GM12874 (cell line): ENCODE results near the gene TUBGCP5.

ENCODE experiments used
- CTCF ChIP-seq: IDR thresholded peaks from 2 replicates; pipeline ENCODE4 v1.5.1; 2011; ENCODE audit warnings: low read depth, mild to moderate bottlenecking, control low read depth, low read length, moderate library complexity; ENCODE audit not compliant: insufficient read depth

TUBGCP5 gene

GRCh38 chr15:22973286-22973685 lies 66.1 kb downstream of the TUBGCP5 start:
- no peak for TF ChIP-seq CTCF

GRCh38 chr15:22969489-22969888 lies 69.9 kb downstream of the TUBGCP5 start:
- no peak for TF ChIP-seq CTCF

GRCh38 chr15:22968366-22968765 lies 71.0 kb downstream of the TUBGCP5 start:
- no peak for TF ChIP-seq CTCF

DNA sequence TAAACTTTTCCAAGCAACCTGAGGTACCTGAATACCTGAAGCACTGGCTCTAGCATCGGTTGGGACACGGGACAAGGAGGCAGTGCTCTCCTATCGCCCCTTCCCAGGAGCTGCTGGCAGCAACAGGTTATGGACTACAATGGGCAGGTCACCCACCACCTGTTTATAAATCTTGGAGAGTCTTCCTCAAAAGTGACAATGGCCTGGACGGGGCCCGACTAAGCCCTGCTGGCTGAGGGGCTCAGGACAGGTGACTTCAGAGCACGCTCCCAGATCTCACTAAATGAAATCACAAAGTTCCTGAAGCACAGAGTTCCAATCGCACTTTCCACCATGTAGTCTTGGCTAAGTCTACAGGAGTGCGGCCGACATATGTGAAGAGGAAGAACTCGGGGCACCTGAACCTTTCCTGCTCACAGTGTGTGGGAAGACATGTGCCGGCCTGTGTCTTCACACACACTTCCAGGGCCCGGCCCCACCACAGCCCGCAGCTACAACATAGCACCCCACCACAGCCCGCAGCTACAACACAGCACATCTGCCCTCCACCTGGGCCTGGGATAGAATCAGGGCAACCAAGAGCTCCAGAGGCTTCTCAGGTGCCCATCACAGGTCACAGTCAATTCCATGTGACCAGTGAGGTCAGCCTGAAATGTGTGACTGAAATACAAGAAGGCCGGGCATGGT lies 72.1 kb downstream of the TUBGCP5 start:
- no peak for TF ChIP-seq CTCF

DNA sequence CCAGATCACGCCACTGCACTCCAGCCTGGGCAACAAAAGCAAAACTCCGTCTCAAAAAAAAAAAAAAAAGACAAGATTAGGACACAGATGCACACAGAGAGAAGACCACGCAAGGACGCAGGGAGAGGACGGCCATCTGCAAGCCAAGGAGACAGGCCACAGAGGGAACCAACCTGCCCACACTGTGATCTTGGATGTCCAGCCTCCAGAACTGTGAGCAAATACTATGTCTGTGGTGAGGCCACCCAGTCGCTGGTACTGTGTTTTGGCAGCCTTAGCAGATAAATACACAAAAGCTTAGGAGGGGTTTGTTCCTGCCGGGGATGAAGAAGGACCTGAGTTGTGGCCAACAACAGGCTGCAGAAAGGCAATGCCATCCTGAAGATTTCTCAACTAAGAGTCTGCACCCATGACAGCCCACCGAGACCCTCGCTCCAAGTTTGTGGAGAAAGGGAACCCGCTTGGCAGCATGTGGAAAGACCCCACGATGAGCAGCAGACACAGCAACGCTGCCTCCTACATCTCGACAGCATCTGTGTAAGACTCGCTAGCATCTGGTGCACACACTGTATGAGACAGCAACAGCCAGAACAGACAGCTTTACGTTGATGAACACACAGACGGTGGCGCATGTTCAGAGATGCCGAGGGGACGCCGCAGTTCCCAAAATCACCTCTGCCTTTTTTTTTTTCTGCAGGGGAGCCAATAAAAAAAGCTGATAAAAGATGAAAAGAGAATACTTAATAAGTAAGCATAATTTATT lies 72.9 kb downstream of the TUBGCP5 start:
- TF ChIP-seq CTCF, result no peak

DNA sequence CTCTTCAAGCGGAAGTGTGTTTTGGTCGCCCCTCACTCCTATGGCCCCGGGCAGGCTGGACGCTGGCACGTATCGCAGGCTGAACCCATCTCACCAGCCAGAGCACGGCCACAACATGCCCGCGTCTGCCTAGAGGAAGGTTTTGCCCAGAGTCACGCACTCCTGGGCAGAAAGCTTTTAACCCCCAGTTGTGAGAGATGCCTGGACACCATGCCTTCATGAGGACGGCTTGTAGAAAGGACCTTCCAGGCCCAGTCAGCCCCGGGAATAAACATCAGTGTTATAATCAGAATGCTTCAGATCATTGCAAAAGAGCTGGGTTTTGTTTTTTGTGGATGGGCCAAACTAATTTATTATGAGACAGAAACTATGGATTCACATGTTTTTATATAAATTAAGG lies 75.7 kb downstream of the TUBGCP5 start:
- TF ChIP-seq CTCF, result no peak

- no peak for TF ChIP-seq CTCF
Measured at GRCh38 chr15:22962611-22963010, 76.8 kb downstream of the TUBGCP5 start.
